Measurements from ENCODE around the gene ONECUT3.
"Not testable (repeated sequence)": the region's sequence is repeated elsewhere in the genome, so short reads cannot be mapped to it uniquely, and the experiment has no call there.

The ONECUT3 gene

DNA sequence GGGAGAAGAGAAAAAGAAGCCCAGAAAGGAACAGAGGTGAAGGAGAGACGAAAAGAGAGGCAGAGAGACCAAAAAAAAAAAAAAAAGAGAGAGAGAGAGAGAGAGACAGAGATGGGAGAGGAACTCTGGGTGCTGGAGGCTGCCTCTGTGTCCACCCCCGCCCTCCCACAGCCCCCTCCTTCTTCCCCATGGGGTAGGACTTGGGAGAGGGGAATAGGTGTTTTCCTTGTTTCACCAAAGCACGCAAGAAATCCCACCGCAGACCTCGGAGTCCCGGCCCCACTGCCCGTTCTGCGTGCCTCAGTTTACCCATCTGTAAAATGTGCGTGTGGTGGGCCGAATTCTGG is 4.9 kb downstream of the ONECUT3 start:
- TF ChIP-seq, protein P1, sequence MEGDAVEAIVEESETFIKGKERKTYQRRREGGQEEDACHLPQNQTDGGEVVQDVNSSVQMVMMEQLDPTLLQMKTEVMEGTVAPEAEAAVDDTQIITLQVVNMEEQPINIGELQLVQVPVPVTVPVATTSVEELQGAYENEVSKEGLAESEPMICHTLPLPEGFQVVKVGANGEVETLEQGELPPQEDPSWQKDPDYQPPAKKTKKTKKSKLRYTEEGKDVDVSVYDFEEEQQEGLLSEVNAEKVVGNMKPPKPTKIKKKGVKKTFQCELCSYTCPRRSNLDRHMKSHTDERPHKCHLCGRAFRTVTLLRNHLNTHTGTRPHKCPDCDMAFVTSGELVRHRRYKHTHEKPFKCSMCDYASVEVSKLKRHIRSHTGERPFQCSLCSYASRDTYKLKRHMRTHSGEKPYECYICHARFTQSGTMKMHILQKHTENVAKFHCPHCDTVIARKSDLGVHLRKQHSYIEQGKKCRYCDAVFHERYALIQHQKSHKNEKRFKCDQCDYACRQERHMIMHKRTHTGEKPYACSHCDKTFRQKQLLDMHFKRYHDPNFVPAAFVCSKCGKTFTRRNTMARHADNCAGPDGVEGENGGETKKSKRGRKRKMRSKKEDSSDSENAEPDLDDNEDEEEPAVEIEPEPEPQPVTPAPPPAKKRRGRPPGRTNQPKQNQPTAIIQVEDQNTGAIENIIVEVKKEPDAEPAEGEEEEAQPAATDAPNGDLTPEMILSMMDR (IDR thresholded peaks at IDR 0.05; ENCODE audit: extremely low read depth, missing control alignments): no peak
- no peak for DNase-seq (ENCODE audit: low spot score)

DNA sequence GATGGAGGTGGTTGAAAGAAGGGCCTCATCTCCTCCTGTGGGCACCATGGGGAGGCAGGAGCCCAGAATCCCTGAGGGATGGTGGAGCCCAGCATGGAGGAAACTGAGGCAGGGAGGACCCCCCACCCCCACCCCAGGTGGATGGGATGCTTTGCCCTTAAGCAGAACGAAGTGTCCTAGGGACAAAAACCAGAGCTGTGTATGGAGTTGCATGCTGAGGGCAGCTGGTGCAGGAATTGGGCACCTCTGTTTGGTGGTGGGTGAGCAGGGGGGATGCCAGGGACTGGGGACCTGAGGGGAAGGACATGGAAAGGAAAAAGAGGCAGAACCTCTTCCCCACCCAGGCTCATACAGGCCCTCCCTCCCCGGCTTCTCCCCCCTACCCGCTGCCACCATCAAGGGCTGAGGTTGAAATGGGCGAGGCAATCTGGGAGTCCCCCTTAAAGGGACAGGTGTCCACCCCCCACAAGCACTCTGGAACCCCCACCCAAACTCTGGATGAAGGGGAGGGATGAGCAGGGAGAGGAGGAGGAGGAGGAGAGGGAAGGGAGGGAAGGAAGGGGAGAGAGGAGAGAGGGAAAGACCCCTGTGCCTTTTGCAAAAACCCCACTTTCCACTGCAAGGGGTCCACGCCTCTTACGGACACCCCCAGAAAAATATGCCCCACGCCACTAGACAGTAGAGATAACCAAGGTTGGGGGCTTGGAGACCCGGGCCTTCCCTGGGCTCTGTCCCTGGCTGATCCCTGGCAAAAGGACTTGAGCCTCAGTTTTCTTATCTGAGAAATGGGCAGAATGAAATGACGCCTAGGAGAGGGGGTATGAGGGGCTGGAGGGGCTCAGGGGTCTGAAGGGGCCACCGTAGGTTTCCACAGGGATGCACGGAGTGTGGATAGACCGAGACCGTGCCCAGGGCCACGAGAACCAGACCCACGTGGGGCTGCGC is 5.9 kb downstream of the ONECUT3 start:
- no peak for DNase-seq (ENCODE audit: low spot score)
- TF ChIP-seq, protein P1 (IDR thresholded peaks at IDR 0.05; ENCODE audit: extremely low read depth, missing control alignments): no peak

DNA sequence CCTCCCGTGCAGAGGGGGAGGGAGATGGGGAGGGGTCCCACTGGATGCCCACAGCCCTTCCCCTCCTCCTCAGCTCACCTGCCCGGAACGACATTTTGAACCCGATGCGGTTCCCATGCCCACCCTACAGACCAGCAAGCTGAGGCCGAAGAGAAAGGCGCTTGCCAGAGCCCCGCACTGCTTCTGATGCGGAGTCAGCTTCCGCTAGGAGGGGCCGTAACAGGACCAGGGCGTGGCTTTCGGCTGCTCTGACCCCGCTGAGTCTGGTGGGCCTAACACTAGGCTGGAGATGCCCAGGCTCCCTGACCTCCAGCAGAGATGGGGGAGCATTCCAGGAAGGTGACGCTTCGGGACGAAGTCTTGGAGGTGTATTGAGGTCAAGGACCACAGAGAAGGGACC is 6.7 kb downstream of the ONECUT3 start:
- no peak for DNase-seq (ENCODE audit: low spot score)
- TF ChIP-seq, protein P1 (IDR thresholded peaks at IDR 0.05; ENCODE audit: extremely low read depth, missing control alignments): no peak

DNA sequence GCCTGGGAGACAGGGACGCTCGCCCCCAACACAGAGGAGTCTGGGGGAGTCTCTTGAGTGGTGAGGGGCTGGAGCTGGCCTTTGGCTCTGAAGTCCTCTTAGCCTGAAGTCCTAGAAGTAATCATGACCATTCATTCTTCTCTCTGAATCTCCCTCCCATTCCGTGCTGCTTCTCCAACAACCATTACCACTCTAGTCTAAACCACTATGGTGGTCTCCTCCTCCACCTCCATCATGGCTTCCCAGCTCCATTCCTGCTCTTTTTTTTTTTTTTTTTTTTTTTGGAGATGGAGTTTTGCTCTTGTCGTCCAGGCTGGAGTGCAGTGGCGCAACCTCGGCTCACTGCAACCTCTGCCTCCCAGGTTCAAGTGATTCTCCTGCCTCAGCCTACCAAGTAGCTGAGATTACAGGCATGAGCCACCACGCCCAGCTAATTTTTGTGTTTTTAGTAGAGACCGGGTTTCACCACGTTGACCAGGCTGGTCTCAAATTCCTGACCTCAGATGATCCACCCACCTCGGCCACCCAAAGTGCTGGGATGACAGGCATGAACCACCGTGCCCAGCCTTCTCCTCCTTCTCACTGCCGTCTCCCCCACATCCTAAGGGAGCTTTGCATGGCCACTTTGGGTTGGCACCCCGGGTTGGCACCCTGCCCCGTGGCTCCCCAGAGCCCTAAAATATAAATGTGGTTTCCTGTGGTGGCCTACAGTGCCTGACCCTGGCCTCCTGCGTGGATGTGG is 7.7 kb downstream of the ONECUT3 start:
- not testable (repeated sequence) for DNase-seq (ENCODE audit: low spot score)

DNA sequence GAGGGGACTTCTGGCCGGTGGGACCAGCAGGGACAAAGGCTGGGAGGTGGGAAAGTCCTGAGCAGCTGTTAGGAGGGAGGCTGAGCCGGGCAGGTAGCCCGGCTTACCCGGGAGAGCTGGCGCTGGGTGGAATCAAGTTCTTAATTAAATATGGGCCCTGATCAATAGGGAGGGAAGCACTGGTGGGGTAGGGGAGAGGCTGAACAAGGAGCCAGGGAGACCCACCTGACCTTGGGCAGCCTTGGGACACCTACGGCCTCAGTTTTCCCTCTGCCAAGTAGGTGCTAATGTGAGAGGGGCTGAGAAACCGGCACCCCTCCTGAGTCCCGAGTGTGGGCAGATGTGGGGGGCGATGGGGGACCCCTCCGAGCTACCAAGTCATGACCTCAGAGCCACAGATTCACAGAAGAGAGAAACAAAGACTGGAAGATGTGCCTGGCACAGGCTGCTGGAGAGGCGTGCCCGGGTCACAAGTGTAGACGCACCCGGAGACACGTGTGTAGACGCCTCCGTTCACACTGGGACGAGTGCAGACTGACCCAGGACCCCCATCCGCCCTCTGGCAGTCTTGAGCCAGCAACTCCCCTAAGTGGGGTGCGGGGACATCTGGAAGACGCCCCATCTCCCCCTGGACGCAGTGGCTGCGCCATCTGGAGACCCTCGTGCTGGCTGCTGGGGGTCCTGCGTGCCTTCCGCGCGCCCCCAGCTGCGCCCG is 8.4 kb downstream of the ONECUT3 start:
- DNase-seq (ENCODE audit: low spot score): no peak
- TF ChIP-seq, protein P1 (IDR thresholded peaks at IDR 0.05; ENCODE audit: extremely low read depth, missing control alignments): no peak

DNA sequence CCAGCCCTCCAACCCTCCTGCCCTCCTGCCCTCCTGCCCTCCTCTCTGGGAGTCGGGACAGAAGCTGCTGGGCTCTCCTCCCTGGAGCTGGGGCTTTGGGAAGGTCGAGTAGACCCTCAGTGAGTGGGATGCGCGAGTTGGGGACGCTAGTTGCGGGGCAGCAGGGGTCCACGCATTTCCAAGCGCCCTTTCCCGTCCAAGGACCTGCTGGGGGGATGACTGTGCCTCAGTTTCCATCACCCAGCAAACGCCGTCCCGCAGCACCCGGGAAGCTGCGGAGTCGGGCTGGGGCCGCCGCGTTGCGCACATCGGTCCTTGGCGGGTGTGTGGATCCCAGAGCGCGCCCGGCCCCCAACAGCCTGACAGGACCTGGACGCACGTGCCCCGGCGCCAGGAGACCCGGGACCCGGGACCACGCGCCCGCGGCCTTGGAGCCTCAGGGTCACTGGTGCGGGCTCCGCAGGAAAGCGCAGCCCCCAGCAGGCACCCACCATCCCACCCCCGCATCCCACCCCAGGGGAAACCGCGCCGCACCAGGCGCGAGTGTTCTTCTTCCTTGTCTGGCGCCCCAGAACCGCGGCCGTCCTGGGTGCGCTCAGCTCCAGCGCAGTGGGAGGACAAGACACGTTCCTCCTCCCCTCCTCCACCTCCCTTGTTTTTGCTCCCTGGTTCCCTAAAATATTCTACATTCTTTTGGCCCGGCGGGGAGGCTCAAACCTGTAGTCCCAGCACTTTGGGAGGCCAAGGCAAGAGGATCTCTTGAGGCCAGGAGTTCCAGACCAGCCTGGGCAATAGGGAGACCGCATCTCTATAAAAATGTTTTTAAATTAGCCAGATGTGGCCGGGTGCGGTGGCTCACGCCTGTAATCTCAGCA is 9.2 kb downstream of the ONECUT3 start:
- TF ChIP-seq, protein P1 (IDR thresholded peaks at IDR 0.05; ENCODE audit: extremely low read depth, missing control alignments): no peak
- no peak for DNase-seq (ENCODE audit: low spot score)
